ENCODE measurements around the gene EN1. TPM values are rescaled to one million over a fixed set of nuclear protein-coding genes. Genes with fewer than 3 reads are reported as not detected.
A peak's percentile ranks its signal among the peaks of the same experiment; 100 is the strongest.

Gene EN1
- total RNA-seq, 1 donor, result 0.63 TPM

DNA sequence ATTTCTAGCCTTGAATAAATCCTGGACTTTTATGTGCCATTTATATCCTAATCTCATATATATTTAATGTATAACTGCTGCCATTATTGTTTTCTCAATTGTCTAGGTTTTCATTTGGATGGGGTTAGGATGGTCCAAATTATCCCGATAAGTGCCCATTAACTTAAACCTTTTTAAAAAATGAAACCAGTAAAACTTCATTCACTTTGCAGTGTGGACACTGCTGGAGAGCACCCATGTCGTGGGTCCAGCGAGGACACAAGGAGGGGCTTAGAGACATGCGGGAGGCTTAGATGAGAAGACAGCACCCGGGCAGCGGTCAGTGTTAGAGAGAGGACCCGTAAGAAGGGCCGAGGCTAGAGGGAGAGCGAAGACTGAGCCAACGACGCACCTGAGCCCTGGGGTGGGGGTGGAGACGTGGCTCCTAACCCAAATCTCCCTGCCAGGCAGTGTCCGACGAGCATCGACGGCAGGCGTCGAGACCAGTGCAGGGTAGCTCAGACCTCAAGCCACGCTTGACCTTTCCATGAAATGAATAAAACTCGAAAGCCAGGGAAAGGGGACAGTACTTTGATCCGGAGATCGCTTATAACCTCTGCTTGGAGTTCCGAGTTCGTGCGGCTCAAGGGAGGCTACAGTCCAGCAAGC lies 9.0 kb upstream of the EN1 start:
- H3K4me3 ChIP-seq (ENCODE audit: low read depth, low read length), result no peak overlapping the region
- TF ChIP-seq CTCF (IDR thresholded peaks at IDR 0.05; ENCODE audit: insufficient read depth, low read length), result no peak
- no peak for DNase-seq (ENCODE audit: low read depth)

GRCh38 chr2:118855451-118856279 lies 8.2 kb upstream of the EN1 start:
- TF ChIP-seq CTCF (IDR thresholded peaks at IDR 0.05; ENCODE audit: insufficient read depth, low read length), result peak; percentile 96
- DNase-seq (ENCODE audit: low read depth), result peak; percentile 74
- peak overlapping the region; percentile 53 for H3K4me3 ChIP-seq (ENCODE audit: low read depth, low read length)

GRCh38 chr2:118854507-118855345 lies 7.3 kb upstream of the EN1 start:
- DNase-seq (ENCODE audit: low read depth), result no peak
- H3K4me3 ChIP-seq (ENCODE audit: low read depth, low read length), result no peak overlapping the region
- TF ChIP-seq CTCF (IDR thresholded peaks at IDR 0.05; ENCODE audit: insufficient read depth, low read length), result no peak

GRCh38 chr2:118853651-118854291 lies 6.3 kb upstream of the EN1 start:
- no peak for DNase-seq (ENCODE audit: low read depth)
- H3K4me3 ChIP-seq (ENCODE audit: low read depth, low read length), result no peak overlapping the region

GRCh38 chr2:118853129-118853640 lies 5.7 kb upstream of the EN1 start:
- TF ChIP-seq CTCF (IDR thresholded peaks at IDR 0.05; ENCODE audit: insufficient read depth, low read length), result no peak
- no peak for DNase-seq (ENCODE audit: low read depth)
- H3K4me3 ChIP-seq (ENCODE audit: low read depth, low read length), result peak overlapping the region; percentile 13

More at GRCh38 chr2:118853651-118854291, 6.3 kb upstream of the EN1 start:
- TF ChIP-seq CTCF (IDR thresholded peaks at IDR 0.05; ENCODE audit: insufficient read depth, low read length), result no peak

DNA sequence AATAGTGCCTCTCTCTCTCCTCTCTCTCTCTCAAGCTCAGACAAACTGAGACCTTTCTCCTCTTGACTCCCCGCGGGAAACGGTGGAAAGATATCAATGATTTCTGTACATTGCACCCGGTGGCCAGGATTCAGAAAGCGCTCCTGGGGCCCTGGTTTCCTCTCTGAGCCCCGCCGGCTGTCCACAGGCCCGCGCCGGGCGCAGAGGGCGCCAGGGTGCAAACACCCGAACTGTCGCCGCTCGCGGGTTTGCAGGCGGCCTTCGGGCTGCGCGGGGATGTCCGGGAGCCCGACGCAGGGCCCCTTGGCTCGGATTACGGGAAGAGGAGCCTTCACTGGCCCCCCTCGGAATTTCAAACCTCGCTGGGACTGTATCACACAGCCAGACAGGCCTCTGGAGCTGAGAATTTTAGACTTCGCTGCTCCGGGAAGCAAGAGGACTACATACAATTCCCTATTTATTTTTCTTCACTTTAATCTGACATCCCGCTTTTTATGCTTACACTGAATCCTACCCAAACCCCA lies 5.2 kb upstream of the EN1 start:
- TF ChIP-seq CTCF (IDR thresholded peaks at IDR 0.05; ENCODE audit: insufficient read depth, low read length), result no peak
- no peak for DNase-seq (ENCODE audit: low read depth)
- H3K4me3 ChIP-seq (ENCODE audit: low read depth, low read length), result no peak overlapping the region

Measured in fibroblast of the aortic adventitia (primary cell).